Amniotic stem cell (primary cell): ENCODE results near the gene CASP7.
"Not testable (repeated sequence)": the region's sequence is repeated elsewhere in the genome, so short reads cannot be mapped to it uniquely, and the experiment has no call there.

Experiments
- DNase-seq: peaks from one replicate; lab custom pipeline; 2025; lab: John Stamatoyannopoulos, UW

The CASP7 gene

GRCh38 chr10:113754125-113754524 lies 74.4 kb downstream of the CASP7 start:
- no peak for DNase-seq

- DNase-seq = no peak
Measured at GRCh38 chr10:113754768-113755167, 75.1 kb downstream of the CASP7 start.

- no peak for DNase-seq
Measured at GRCh38 chr10:113756940-113757543, 77.3 kb downstream of the CASP7 start.

- DNase-seq = no peak
Measured at GRCh38 chr10:113762083-113762482, 82.4 kb downstream of the CASP7 start.

- DNase-seq = no peak
Measured at GRCh38 chr10:113764582-113764981, 84.9 kb downstream of the CASP7 start.

- no peak for DNase-seq
Measured at GRCh38 chr10:113765910-113766309, 86.2 kb downstream of the CASP7 start.

GRCh38 chr10:113767222-113767621 lies 87.5 kb downstream of the CASP7 start:
- DNase-seq = no peak

- DNase-seq = no peak
Measured at GRCh38 chr10:113770346-113770745, 90.6 kb downstream of the CASP7 start.

- DNase-seq = not testable (repeated sequence)
Measured at GRCh38 chr10:113771131-113771530, 91.4 kb downstream of the CASP7 start.

GRCh38 chr10:113775686-113776294 lies 96.1 kb downstream of the CASP7 start:
- DNase-seq = no peak

- DNase-seq = no peak
Measured at GRCh38 chr10:113776553-113776952, 96.8 kb downstream of the CASP7 start.
